ENCODE data around the gene LRGUK. TPM values are rescaled to one million over a fixed set of nuclear protein-coding genes. Genes with fewer than 3 reads are reported as not detected.

Gene LRGUK
- total RNA-seq, 1 donor from 2014 or later = 0.11 TPM

DNA sequence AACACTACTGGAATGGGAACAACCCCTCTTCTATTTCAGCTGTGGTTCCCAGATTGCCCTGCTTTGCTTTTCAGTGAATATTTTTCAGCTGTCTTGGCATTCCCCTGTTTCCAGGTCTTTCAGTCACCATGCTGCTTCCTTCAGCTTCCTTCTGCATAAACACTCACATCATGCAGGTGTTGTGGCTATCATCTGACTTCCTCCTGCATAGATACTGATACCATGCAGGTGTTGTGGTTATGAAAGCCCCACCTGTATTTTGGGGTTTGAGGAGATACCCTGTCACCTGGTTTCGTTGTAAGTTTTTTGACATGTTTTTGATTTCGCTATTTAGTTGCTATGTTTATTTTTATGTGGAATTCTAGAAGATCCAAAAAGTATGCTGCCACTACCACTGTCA, 118.1 kb downstream of the LRGUK start:
- H3K27ac Mint-ChIP-seq = no peak overlapping the region
- no peak for DNase-seq (ENCODE audit: low spot score)
- no peaks in the 10 kb centered on the region for H3K4me1 Mint-ChIP-seq (ENCODE audit: low read depth)
- no peaks in the 10 kb centered on the region for H3K36me3 Mint-ChIP-seq (ENCODE audit: low read depth)
- intact Hi-C loops (cut with micrococcal nuclease) = no loop called here
- H3K9me3 Mint-ChIP-seq = no peaks in the 10 kb centered on the region
- H3K27me3 Mint-ChIP-seq (ENCODE audit: low read depth) = no peaks in the 10 kb centered on the region
- no peak overlapping the region for H3K4me3 Mint-ChIP-seq (ENCODE audit: low read depth)

DNA sequence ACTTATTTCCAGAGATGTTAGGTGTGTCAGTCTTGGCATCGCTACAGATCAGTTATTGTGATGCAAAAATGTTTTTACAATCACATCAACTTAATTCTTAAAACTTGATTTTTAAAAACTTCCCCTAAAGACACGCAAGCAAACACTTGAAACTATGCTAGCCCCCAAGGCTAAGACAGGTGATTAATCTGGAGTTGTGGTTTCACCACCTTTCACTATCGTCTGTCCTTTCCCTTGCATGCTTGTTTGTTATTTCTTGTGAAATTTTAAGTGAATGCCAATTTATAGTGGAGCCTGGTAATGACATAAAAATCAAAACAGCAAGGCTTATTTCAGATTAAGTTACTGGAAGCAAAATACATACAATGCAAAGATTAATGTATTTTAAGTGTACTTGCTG, 119.2 kb downstream of the LRGUK start:
- H3K27me3 Mint-ChIP-seq (ENCODE audit: low read depth) = peaks cover 2% of the 10 kb centered on the region
- no peaks in the 10 kb centered on the region for H3K4me1 Mint-ChIP-seq (ENCODE audit: low read depth)
- DNase-seq (ENCODE audit: low spot score) = no peak
- H3K4me3 Mint-ChIP-seq (ENCODE audit: low read depth) = no peak overlapping the region
- no peaks in the 10 kb centered on the region for H3K9me3 Mint-ChIP-seq
- intact Hi-C loops (cut with micrococcal nuclease) = no loop called here
- no peak overlapping the region for H3K27ac Mint-ChIP-seq
- no peaks in the 10 kb centered on the region for H3K36me3 Mint-ChIP-seq (ENCODE audit: low read depth)

DNA sequence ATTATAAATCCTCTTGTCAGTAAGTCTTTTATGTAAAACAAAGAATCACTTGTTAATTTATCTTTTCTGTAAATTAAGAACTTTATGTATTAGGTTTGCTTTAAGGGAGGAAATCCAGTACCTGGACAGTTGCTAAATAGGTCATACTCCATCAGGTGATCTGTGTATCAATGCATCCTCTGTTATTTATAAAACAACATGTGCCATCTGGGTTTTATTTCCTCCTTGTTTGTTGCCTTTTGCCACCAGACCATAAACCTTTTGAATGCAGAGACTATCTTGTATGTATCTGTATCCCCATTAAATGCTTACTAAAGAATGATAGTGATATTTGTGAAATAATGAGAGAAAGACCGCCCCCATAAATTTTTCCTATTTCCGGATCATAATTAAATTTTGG, 119.6 kb downstream of the LRGUK start:
- no peaks in the 10 kb centered on the region for H3K4me1 Mint-ChIP-seq (ENCODE audit: low read depth)
- no peak overlapping the region for H3K27ac Mint-ChIP-seq
- peaks cover 2% of the 10 kb centered on the region for H3K27me3 Mint-ChIP-seq (ENCODE audit: low read depth)
- intact Hi-C loops (cut with micrococcal nuclease) = no loop called here
- H3K36me3 Mint-ChIP-seq (ENCODE audit: low read depth) = no peaks in the 10 kb centered on the region
- no peak for DNase-seq (ENCODE audit: low spot score)
- H3K9me3 Mint-ChIP-seq = no peaks in the 10 kb centered on the region
- H3K4me3 Mint-ChIP-seq (ENCODE audit: low read depth) = no peak overlapping the region

DNA sequence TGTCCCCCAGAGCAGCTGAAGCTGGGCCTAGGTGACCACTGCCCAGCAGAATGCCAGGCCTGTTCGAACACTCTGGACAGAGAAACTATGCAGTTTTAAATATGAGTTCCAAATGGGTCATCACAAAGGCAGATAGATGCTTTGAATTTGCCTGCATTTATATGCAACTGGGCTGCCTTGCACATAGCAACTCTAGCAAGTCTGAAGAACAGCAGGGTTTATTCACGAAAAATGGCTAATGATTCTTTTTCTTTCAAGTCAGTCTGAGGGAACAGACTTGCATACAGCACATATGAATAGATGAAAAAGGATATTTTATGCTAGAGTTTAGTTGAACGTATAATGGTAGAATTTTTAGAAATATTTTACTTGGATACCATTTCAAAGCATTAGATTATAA, 121.1 kb downstream of the LRGUK start:
- H3K27ac Mint-ChIP-seq = no peak overlapping the region
- no peaks in the 10 kb centered on the region for H3K36me3 Mint-ChIP-seq (ENCODE audit: low read depth)
- intact Hi-C loops (cut with micrococcal nuclease) = no loop called here
- H3K27me3 Mint-ChIP-seq (ENCODE audit: low read depth) = peaks cover 3% of the 10 kb centered on the region
- DNase-seq (ENCODE audit: low spot score) = no peak
- no peaks in the 10 kb centered on the region for H3K4me1 Mint-ChIP-seq (ENCODE audit: low read depth)
- no peaks in the 10 kb centered on the region for H3K9me3 Mint-ChIP-seq
- no peak overlapping the region for H3K4me3 Mint-ChIP-seq (ENCODE audit: low read depth)

GRCh38 chr7:134254311-134254710, 127.2 kb downstream of the LRGUK start:
- H3K36me3 Mint-ChIP-seq (ENCODE audit: low read depth) = no peaks in the 10 kb centered on the region
- intact Hi-C loops (cut with micrococcal nuclease) = no loop called here
- H3K27me3 Mint-ChIP-seq (ENCODE audit: low read depth) = peaks cover 4% of the 10 kb centered on the region
- no peak overlapping the region for H3K27ac Mint-ChIP-seq
- no peaks in the 10 kb centered on the region for H3K4me1 Mint-ChIP-seq (ENCODE audit: low read depth)
- no peak overlapping the region for H3K4me3 Mint-ChIP-seq (ENCODE audit: low read depth)
- DNase-seq (ENCODE audit: low spot score) = no peak
- no peaks in the 10 kb centered on the region for H3K9me3 Mint-ChIP-seq

- no peaks in the 10 kb centered on the region for H3K36me3 Mint-ChIP-seq (ENCODE audit: low read depth)
- H3K27me3 Mint-ChIP-seq (ENCODE audit: low read depth) = peaks cover 4% of the 10 kb centered on the region
- no peak overlapping the region for H3K4me3 Mint-ChIP-seq (ENCODE audit: low read depth)
- H3K4me1 Mint-ChIP-seq (ENCODE audit: low read depth) = no peaks in the 10 kb centered on the region
- DNase-seq (ENCODE audit: low spot score) = no peak
- H3K27ac Mint-ChIP-seq = no peak overlapping the region
- no peaks in the 10 kb centered on the region for H3K9me3 Mint-ChIP-seq
- intact Hi-C loops (cut with micrococcal nuclease) = no loop called here
Observed at GRCh38 chr7:134255814-134256213, 128.7 kb downstream of the LRGUK start.

DNA sequence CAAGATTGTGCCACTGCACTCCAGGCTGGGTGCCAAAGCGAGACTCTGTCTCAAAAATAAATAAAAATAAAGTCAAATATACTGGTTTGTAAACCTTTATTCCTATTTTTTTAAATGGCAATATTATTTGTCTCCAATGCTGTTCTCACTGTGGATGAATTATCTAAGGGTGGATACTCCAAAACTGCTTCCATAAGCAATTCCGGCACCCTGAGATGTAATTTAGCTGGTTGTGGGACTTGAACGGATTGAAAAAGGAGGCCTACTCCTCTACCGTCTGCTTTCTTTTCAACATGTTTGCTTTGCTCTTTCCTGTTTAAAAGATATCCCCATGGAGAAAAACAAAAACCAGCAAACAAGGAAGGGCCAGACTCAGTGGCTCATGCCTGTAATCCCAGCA, 135.2 kb downstream of the LRGUK start:
- no peaks in the 10 kb centered on the region for H3K9me3 Mint-ChIP-seq
- DNase-seq (ENCODE audit: low spot score) = no peak
- H3K4me3 Mint-ChIP-seq (ENCODE audit: low read depth) = no peak overlapping the region
- intact Hi-C loops (cut with micrococcal nuclease) = no loop called here
- H3K27ac Mint-ChIP-seq = no peak overlapping the region
- no peaks in the 10 kb centered on the region for H3K36me3 Mint-ChIP-seq (ENCODE audit: low read depth)
- no peaks in the 10 kb centered on the region for H3K4me1 Mint-ChIP-seq (ENCODE audit: low read depth)
- H3K27me3 Mint-ChIP-seq (ENCODE audit: low read depth) = no peaks in the 10 kb centered on the region

DNA sequence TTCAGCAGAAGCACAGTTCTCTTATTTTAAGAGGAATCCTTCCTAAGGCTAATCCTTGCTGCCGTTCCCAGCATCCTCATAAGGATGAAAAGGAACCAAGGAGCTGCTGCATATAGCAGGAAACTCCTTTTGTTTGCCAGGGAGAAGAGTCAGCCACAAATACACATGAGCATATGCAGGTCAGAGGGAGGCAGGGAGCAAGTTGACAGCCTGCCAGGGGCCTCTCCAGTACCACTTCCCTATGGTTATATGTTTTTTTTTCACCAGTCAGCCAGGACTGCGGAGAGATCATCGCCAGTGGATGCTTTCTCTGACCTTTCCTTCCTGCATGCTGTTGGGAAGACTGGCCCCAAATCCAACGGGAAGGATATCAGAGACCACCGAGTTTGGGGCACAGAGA, 149.8 kb downstream of the LRGUK start:
- Mint-ChIP-seq H3K27ac (no peak overlapping the region), H3K4me3 (ENCODE audit: low read depth) (no peak overlapping the region), H3K4me1 (ENCODE audit: low read depth) (no peaks in the 10 kb centered on the region), H3K36me3 (ENCODE audit: low read depth) (no peaks in the 10 kb centered on the region), H3K9me3 (no peaks in the 10 kb centered on the region), H3K27me3 (ENCODE audit: low read depth) (peaks cover 23% of the 10 kb centered on the region)
- intact Hi-C loops (cut with micrococcal nuclease) = no loop called here
- no peak for DNase-seq (ENCODE audit: low spot score)

- no peaks in the 10 kb centered on the region for H3K9me3 Mint-ChIP-seq
- DNase-seq (ENCODE audit: low spot score) = no peak
- H3K36me3 Mint-ChIP-seq (ENCODE audit: low read depth) = no peaks in the 10 kb centered on the region
- H3K4me1 Mint-ChIP-seq (ENCODE audit: low read depth) = no peaks in the 10 kb centered on the region
- peaks cover 15% of the 10 kb centered on the region for H3K27me3 Mint-ChIP-seq (ENCODE audit: low read depth)
- intact Hi-C loops (cut with micrococcal nuclease) = no loop called here
- H3K4me3 Mint-ChIP-seq (ENCODE audit: low read depth) = no peak overlapping the region
- H3K27ac Mint-ChIP-seq = no peak overlapping the region
Observed at GRCh38 chr7:134278502-134279153, 151.5 kb downstream of the LRGUK start.

- H3K27ac Mint-ChIP-seq = no peak overlapping the region
- no peak overlapping the region for H3K4me3 Mint-ChIP-seq (ENCODE audit: low read depth)
- H3K27me3 Mint-ChIP-seq (ENCODE audit: low read depth) = peaks cover 17% of the 10 kb centered on the region
- H3K4me1 Mint-ChIP-seq (ENCODE audit: low read depth) = no peaks in the 10 kb centered on the region
- intact Hi-C loops (cut with micrococcal nuclease) = no loop called here
- DNase-seq (ENCODE audit: low spot score) = no peak
- H3K9me3 Mint-ChIP-seq = no peaks in the 10 kb centered on the region
- no peaks in the 10 kb centered on the region for H3K36me3 Mint-ChIP-seq (ENCODE audit: low read depth)
Observed at GRCh38 chr7:134279336-134279735, 152.2 kb downstream of the LRGUK start.

GRCh38 chr7:134279898-134280297, 152.8 kb downstream of the LRGUK start:
- Mint-ChIP-seq H3K27ac (no peak overlapping the region), H3K27me3 (ENCODE audit: low read depth) (peaks cover 15% of the 10 kb centered on the region), H3K4me3 (ENCODE audit: low read depth) (no peak overlapping the region), H3K4me1 (ENCODE audit: low read depth) (no peaks in the 10 kb centered on the region), H3K9me3 (no peaks in the 10 kb centered on the region), H3K36me3 (ENCODE audit: low read depth) (no peaks in the 10 kb centered on the region)
- intact Hi-C loops (cut with micrococcal nuclease) = no loop called here
- no peak for DNase-seq (ENCODE audit: low spot score)

- intact Hi-C loops (cut with micrococcal nuclease) = no loop called here
- Mint-ChIP-seq H3K4me1 (ENCODE audit: low read depth) (no peaks in the 10 kb centered on the region), H3K27me3 (ENCODE audit: low read depth) (peaks cover 11% of the 10 kb centered on the region)
Observed at GRCh38 chr7:134280508-134280907, 153.4 kb downstream of the LRGUK start.

GRCh38 chr7:134284011-134284410, 156.9 kb downstream of the LRGUK start:
- Mint-ChIP-seq H3K4me3 (ENCODE audit: low read depth) (no peak overlapping the region), H3K9me3 (no peaks in the 10 kb centered on the region), H3K27me3 (ENCODE audit: low read depth) (peaks cover 11% of the 10 kb centered on the region), H3K4me1 (ENCODE audit: low read depth) (no peaks in the 10 kb centered on the region), H3K36me3 (ENCODE audit: low read depth) (no peaks in the 10 kb centered on the region), H3K27ac (no peak overlapping the region)
- intact Hi-C loops (cut with micrococcal nuclease) = no loop called here
- DNase-seq (ENCODE audit: low spot score) = no peak

More at GRCh38 chr7:134280508-134280907, 153.4 kb downstream of the LRGUK start:
- Mint-ChIP-seq H3K4me3 (ENCODE audit: low read depth) (no peak overlapping the region), H3K27ac (no peak overlapping the region), H3K9me3 (no peaks in the 10 kb centered on the region), H3K36me3 (ENCODE audit: low read depth) (no peaks in the 10 kb centered on the region)
- DNase-seq (ENCODE audit: low spot score) = no peak

DNA sequence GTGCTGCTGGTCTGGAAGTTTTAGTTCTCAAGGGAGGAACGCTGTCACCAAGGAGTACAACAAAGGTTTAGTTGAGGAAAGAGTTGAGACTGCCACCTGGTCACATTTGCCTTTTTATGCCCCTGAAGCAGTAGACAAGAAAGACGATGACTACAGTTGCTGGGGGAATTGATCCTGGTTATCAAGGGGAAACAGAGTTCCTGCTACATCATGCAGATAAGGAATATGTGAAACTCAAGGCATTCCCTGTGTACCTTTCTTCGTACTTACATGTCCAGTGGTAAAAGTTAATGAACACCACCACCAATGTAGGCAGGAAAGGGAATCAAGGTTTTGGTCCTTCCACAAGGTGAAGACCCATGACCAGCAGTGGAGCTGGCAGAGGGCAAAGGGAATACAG, 157.8 kb downstream of the LRGUK start:
- intact Hi-C loops (cut with micrococcal nuclease) = no loop called here
- Mint-ChIP-seq H3K4me3 (ENCODE audit: low read depth) (no peak overlapping the region), H3K9me3 (no peaks in the 10 kb centered on the region), H3K27ac (no peak overlapping the region), H3K27me3 (ENCODE audit: low read depth) (peaks cover 7% of the 10 kb centered on the region), H3K36me3 (ENCODE audit: low read depth) (no peaks in the 10 kb centered on the region), H3K4me1 (ENCODE audit: low read depth) (no peaks in the 10 kb centered on the region)
- DNase-seq (ENCODE audit: low spot score) = no peak
